ENCODE measurements around the gene CFTR. TPM values are rescaled to one million over a fixed set of nuclear protein-coding genes. Genes with fewer than 3 reads are reported as not detected.

CFTR gene
- total and polyA plus RNA-seq, 2 of the 8 experiments (the other 6 are each of a cell fraction or from before 2014, with no cell fraction given) = 1.2 to 1.6 TPM

- TF ChIP-seq, protein P1, sequence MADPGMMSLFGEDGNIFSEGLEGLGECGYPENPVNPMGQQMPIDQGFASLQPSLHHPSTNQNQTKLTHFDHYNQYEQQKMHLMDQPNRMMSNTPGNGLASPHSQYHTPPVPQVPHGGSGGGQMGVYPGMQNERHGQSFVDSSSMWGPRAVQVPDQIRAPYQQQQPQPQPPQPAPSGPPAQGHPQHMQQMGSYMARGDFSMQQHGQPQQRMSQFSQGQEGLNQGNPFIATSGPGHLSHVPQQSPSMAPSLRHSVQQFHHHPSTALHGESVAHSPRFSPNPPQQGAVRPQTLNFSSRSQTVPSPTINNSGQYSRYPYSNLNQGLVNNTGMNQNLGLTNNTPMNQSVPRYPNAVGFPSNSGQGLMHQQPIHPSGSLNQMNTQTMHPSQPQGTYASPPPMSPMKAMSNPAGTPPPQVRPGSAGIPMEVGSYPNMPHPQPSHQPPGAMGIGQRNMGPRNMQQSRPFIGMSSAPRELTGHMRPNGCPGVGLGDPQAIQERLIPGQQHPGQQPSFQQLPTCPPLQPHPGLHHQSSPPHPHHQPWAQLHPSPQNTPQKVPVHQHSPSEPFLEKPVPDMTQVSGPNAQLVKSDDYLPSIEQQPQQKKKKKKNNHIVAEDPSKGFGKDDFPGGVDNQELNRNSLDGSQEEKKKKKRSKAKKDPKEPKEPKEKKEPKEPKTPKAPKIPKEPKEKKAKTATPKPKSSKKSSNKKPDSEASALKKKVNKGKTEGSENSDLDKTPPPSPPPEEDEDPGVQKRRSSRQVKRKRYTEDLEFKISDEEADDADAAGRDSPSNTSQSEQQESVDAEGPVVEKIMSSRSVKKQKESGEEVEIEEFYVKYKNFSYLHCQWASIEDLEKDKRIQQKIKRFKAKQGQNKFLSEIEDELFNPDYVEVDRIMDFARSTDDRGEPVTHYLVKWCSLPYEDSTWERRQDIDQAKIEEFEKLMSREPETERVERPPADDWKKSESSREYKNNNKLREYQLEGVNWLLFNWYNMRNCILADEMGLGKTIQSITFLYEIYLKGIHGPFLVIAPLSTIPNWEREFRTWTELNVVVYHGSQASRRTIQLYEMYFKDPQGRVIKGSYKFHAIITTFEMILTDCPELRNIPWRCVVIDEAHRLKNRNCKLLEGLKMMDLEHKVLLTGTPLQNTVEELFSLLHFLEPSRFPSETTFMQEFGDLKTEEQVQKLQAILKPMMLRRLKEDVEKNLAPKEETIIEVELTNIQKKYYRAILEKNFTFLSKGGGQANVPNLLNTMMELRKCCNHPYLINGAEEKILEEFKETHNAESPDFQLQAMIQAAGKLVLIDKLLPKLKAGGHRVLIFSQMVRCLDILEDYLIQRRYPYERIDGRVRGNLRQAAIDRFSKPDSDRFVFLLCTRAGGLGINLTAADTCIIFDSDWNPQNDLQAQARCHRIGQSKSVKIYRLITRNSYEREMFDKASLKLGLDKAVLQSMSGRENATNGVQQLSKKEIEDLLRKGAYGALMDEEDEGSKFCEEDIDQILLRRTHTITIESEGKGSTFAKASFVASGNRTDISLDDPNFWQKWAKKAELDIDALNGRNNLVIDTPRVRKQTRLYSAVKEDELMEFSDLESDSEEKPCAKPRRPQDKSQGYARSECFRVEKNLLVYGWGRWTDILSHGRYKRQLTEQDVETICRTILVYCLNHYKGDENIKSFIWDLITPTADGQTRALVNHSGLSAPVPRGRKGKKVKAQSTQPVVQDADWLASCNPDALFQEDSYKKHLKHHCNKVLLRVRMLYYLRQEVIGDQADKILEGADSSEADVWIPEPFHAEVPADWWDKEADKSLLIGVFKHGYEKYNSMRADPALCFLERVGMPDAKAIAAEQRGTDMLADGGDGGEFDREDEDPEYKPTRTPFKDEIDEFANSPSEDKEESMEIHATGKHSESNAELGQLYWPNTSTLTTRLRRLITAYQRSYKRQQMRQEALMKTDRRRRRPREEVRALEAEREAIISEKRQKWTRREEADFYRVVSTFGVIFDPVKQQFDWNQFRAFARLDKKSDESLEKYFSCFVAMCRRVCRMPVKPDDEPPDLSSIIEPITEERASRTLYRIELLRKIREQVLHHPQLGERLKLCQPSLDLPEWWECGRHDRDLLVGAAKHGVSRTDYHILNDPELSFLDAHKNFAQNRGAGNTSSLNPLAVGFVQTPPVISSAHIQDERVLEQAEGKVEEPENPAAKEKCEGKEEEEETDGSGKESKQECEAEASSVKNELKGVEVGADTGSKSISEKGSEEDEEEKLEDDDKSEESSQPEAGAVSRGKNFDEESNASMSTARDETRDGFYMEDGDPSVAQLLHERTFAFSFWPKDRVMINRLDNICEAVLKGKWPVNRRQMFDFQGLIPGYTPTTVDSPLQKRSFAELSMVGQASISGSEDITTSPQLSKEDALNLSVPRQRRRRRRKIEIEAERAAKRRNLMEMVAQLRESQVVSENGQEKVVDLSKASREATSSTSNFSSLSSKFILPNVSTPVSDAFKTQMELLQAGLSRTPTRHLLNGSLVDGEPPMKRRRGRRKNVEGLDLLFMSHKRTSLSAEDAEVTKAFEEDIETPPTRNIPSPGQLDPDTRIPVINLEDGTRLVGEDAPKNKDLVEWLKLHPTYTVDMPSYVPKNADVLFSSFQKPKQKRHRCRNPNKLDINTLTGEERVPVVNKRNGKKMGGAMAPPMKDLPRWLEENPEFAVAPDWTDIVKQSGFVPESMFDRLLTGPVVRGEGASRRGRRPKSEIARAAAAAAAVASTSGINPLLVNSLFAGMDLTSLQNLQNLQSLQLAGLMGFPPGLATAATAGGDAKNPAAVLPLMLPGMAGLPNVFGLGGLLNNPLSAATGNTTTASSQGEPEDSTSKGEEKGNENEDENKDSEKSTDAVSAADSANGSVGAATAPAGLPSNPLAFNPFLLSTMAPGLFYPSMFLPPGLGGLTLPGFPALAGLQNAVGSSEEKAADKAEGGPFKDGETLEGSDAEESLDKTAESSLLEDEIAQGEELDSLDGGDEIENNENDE (IDR thresholded peaks at IDR 0.05; ENCODE audit: insufficient replicate concordance, low read length) = no peak
- no peak for TF ChIP-seq JUN (IDR thresholded peaks at IDR 0.05; ENCODE audit: low read depth, low read length)
- TF ChIP-seq PHF8 (conservative IDR thresholded peaks at IDR 0.05; ENCODE audit: low read depth, low read length) = no peak
- TF ChIP-seq JUND (IDR thresholded peaks at IDR 0.05; ENCODE audit: low read length) = no peak
- TF ChIP-seq ASH2L (IDR thresholded peaks at IDR 0.05; ENCODE audit: low read length) = no peak
- no peak for TF ChIP-seq NANOG (IDR thresholded peaks at IDR 0.05; ENCODE audit: insufficient read depth, low read depth, low read length, poor library complexity, severe bottlenecking)
These were observed 79.6 kb downstream of the CFTR start (continued) for GRCh38 chr7:117559391-117559790.
